ENCODE measurements around the gene SLC7A6OS.

SLC7A6OS gene

DNA sequence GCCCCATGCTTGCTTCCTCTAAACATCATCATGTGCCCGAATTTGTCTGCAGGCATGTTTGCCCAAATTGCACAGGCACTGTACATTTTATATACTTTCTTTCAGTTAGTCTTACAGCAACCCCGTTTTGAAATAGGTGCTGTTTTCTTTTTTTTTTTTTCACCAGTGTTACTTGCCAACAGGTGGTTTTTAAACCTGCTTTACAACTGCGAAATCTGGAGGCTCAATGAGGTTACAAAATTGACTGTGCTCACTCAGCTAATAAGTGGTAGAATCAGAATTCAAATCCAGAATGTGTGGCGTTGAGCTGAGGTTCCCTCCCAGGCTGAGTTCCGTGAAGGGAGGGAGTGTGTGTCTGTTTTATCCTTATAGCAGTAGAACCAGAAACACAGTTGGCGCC lies 59.8 kb downstream of the SLC7A6OS start:
- H3K36me3 ChIP-seq (ENCODE audit: insufficient read depth, low read length) = no peaks in the 10 kb centered on the region
- H3K79me2 ChIP-seq (ENCODE audit: control insufficient read depth, insufficient read depth, low read length, unreplicated experiment) = peaks cover 13% of the 10 kb centered on the region
- H3K4me3 ChIP-seq (ENCODE audit: low read depth, low read length) = no peak overlapping the region
- H3K27me3 ChIP-seq (ENCODE audit: insufficient read depth, low read length) = no peaks in the 10 kb centered on the region
- no peak overlapping the region for H3K27ac ChIP-seq (ENCODE audit: low read depth, low read length)
- H2AFZ ChIP-seq (ENCODE audit: low read length, unreplicated experiment) = no peak overlapping the region
- peaks cover 10% of the 10 kb centered on the region for H3K4me1 ChIP-seq (ENCODE audit: control insufficient read depth, insufficient read depth, low read length, unreplicated experiment)

DNA sequence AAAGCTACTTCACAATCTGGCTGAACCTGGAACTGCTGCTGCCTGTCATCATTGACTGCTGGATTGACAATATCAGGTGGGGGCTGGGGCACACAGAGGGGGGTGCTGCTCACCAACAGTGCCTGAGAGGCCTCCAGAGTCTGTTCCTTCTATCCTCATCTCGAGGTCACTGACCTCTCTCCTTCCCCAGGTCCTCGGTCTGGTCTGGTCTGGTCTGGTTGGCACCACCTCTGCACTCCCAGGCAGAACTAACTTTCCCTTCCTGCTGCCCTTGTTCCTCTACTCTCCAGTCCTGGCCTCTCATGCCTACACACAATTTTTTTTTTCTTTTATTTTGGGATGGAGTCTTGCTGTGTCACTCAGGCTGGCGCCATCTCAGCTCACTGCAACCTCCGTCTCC lies 61.4 kb downstream of the SLC7A6OS start:
- no peak overlapping the region for H2AFZ ChIP-seq (ENCODE audit: low read length, unreplicated experiment)
- H3K36me3 ChIP-seq (ENCODE audit: insufficient read depth, low read length) = no peaks in the 10 kb centered on the region
- peaks cover 15% of the 10 kb centered on the region for H3K4me1 ChIP-seq (ENCODE audit: control insufficient read depth, insufficient read depth, low read length, unreplicated experiment)
- no peaks in the 10 kb centered on the region for H3K27me3 ChIP-seq (ENCODE audit: insufficient read depth, low read length)
- peaks cover 20% of the 10 kb centered on the region for H3K79me2 ChIP-seq (ENCODE audit: control insufficient read depth, insufficient read depth, low read length, unreplicated experiment)
- no peak overlapping the region for H3K4me3 ChIP-seq (ENCODE audit: low read depth, low read length)
- H3K27ac ChIP-seq (ENCODE audit: low read depth, low read length) = no peak overlapping the region

Data from ACC112 (cell line).